GM12878 (cell line): ENCODE measurements around the gene CD101. TPM values are rescaled to one million over a fixed set of nuclear protein-coding genes. Genes with fewer than 3 reads are reported as not detected.
A peak's percentile ranks its signal among the peaks of the same experiment; 100 is the strongest.

Experiments used
- ATAC-seq: fragments of 200-7000 bp; cut with Tn5 transposase; 3 replicates; pipeline ENCODE4 v1.9.1; 2020; ENCODE audit warnings: mild to moderate bottlenecking, moderate library complexity
- BruUV-seq: library from RNA; stranded (reverse); fragments of 400-500 nt; replicated peaks from 2 replicates; lab custom pipeline; 2021; lab: Mats Ljungman, UMichigan
- CTCF ChIA-PET: fragments of 300-600 bp; sonication (Branson Sonifier 250); formaldehyde crosslinking; extraction: SDS; loops from one replicate; lab custom pipeline; 2021; ENCODE audit warnings: inconsistent platforms; lab: Yijun Ruan, JAX
- POLR2A ChIA-PET: fragments of 350-600 bp; formaldehyde crosslinking; extraction: SDS; loops from one replicate; lab custom pipeline; 2021; ENCODE audit warnings: inconsistent platforms; lab: Charles Lee
- RAD21 ChIA-PET: fragments of 300-600 bp; sonication (Branson Sonifier 250); formaldehyde crosslinking; loops from one replicate; lab custom pipeline; 2023; ENCODE audit warnings: antibody characterized with exemption; ENCODE audit not compliant: unreplicated experiment; lab: Charles Lee
- SMC1A ChIA-PET: fragments of 300-600 bp; sonication (Branson Sonifier 250); formaldehyde crosslinking; loops from one replicate; lab custom pipeline; 2023; ENCODE audit not compliant: unreplicated experiment, uncharacterized antibody; lab: Charles Lee
- DNase-seq: peaks from one replicate; pipeline ENCODE4 v3.0.0-alpha.2; 2011; ENCODE audit warnings: low read depth, low spot score
- FAIRE-seq: peaks from 3 replicates; lab custom pipeline; 2011; peaks lifted over from hg19 to GRCh38; lab: Jason Lieb, UNC
- H2AFZ ChIP-seq: 2 replicates; pipeline ENCODE4 v1.6.0; 2011; ENCODE audit warnings: low read depth, low read length, control low read depth; ENCODE audit not compliant: control insufficient read depth
- H3K27ac ChIP-seq: 2 replicates; pipeline ENCODE4 v1.5.1; 2011; ENCODE audit warnings: control low read depth; ENCODE audit not compliant: control insufficient read depth, insufficient read depth
- H3K27me3 ChIP-seq, 2 experiments: replicated peaks in 1 of 2; 2 replicates each; pipeline versions ENCODE4 v1.6.0 to v1.6.1; 2011; ENCODE audit warnings: low read length in 1 of 2; ENCODE audit not compliant: control insufficient read depth in 2 of 2, insufficient read depth in 2 of 2
- H3K36me3 ChIP-seq, 2 experiments: 2 replicates each; pipeline ENCODE4 v1.5.1; 2011; ENCODE audit warnings: low read length in 1 of 2; ENCODE audit not compliant: control insufficient read depth in 2 of 2, insufficient read depth in 2 of 2
- H3K4me1 ChIP-seq: 2 replicates; pipeline ENCODE4 v1.6.1; 2011; ENCODE audit warnings: mild to moderate bottlenecking, low read length, moderate library complexity, mixed read lengths; ENCODE audit not compliant: control insufficient read depth, insufficient read depth
- H3K4me2 ChIP-seq: 2 replicates; pipeline ENCODE4 v1.6.0; 2011; ENCODE audit warnings: control low read depth; ENCODE audit not compliant: control insufficient read depth, insufficient read depth
- H3K4me3 ChIP-seq: fragments of 200-600 bp; sonication (generic); 2 replicates; pipeline ENCODE4 v1.5.1; 2016
- H3K79me2 ChIP-seq: 2 replicates; pipeline ENCODE4 v1.6.0; 2011; ENCODE audit warnings: low read length; ENCODE audit not compliant: control insufficient read depth, insufficient read depth
- H3K9ac ChIP-seq: 2 replicates; pipeline ENCODE4 v1.8.0; 2011; ENCODE audit warnings: low read length, control low read depth, mixed read lengths; ENCODE audit not compliant: control insufficient read depth, insufficient read depth
- H3K9me3 ChIP-seq: replicated peaks from 3 replicates; pipeline ENCODE4 v1.5.1; 2011; ENCODE audit warnings: mild to moderate bottlenecking, low read length; ENCODE audit not compliant: control insufficient read depth, insufficient read depth
- H4K20me1 ChIP-seq: 2 replicates; pipeline ENCODE4 v1.6.0; 2011; ENCODE audit not compliant: control insufficient read depth, insufficient read depth
- ATF2 ChIP-seq: IDR thresholded peaks from 2 replicates; pipeline ENCODE4 v1.6.1; 2012; ENCODE audit warnings: low read length, inconsistent platforms
- BHLHE40 ChIP-seq, 2 experiments: fragments of 450-650 bp in 1 of 2; IDR thresholded peaks; 2 replicates each; pipeline ENCODE4 v1.6.1; 2011 to 2017; ENCODE audit warnings: low read depth in 2 of 2, borderline replicate concordance in 1 of 2, improper control_type of control experiment in 1 of 2, low read length in 1 of 2, mild to moderate bottlenecking in 1 of 2
- CBX3 ChIP-seq: fragments of 200-600 bp; sonication (generic); IDR thresholded peaks from 2 replicates; pipeline ENCODE4 v1.6.1; 2016; ENCODE audit warnings: low read depth, borderline replicate concordance
- CREB1 ChIP-seq: IDR thresholded peaks from 2 replicates; pipeline ENCODE4 v1.6.1; 2012; ENCODE audit warnings: low read depth, mild to moderate bottlenecking, inconsistent platforms
- CUX1 ChIP-seq: IDR thresholded peaks from 2 replicates; pipeline ENCODE4 v1.6.1; 2012; ENCODE audit warnings: improper control_type of control experiment, low read depth, low read length; ENCODE audit not compliant: insufficient replicate concordance
- FOXM1 ChIP-seq: IDR thresholded peaks from 2 replicates; pipeline ENCODE4 v1.6.1; 2012; ENCODE audit warnings: low read depth, mild to moderate bottlenecking, inconsistent platforms, low read length, moderate library complexity
- GABPA ChIP-seq: IDR thresholded peaks from 2 replicates; pipeline ENCODE4 v1.6.1; 2014; ENCODE audit warnings: antibody characterized with exemption, low read depth, mild to moderate bottlenecking, inconsistent platforms
- HDAC2 ChIP-seq: fragments of 200-600 bp; sonication (generic); IDR thresholded peaks from 2 replicates; pipeline ENCODE4 v1.6.1; 2017
- HDGF ChIP-seq: fragments of 450-650 bp; IDR thresholded peaks from 2 replicates; pipeline ENCODE4 v1.6.1; 2016; ENCODE audit warnings: antibody characterized with exemption
- IKZF1 ChIP-seq: fragments of 450-650 bp; conservative IDR thresholded peaks from 2 replicates; pipeline ENCODE4 v1.6.1; 2017; ENCODE audit warnings: antibody characterized with exemption, mild to moderate bottlenecking
- MTA2 ChIP-seq: fragments of 450-650 bp; IDR thresholded peaks from 2 replicates; pipeline ENCODE4 v1.6.1; 2016; ENCODE audit warnings: low read depth, mild to moderate bottlenecking, moderate library complexity
- PKNOX1 ChIP-seq: fragments of 450-650 bp; IDR thresholded peaks from 2 replicates; pipeline ENCODE4 v1.6.1; 2016; ENCODE audit warnings: mild to moderate bottlenecking
- SPI1 ChIP-seq: IDR thresholded peaks from 2 replicates; pipeline ENCODE4 v1.6.1; 2011; ENCODE audit warnings: low read depth, mild to moderate bottlenecking, low read length, moderate library complexity, borderline replicate concordance; ENCODE audit not compliant: insufficient read depth
- STAT3 ChIP-seq: IDR thresholded peaks from 2 replicates; pipeline ENCODE4 v1.6.1; 2011; ENCODE audit warnings: low read depth, low read length, improper control_type of control experiment
- WGBS: methylation state at CpG from one replicate; pipeline ENCODE4 v1.1.6; 2016; ENCODE audit warnings: low lambda C conversion rate; ENCODE audit not compliant: insufficient replicate concordance, insufficient coverage; ENCODE audit errors: missing lambda C conversion rate; 5-methylcytosine and 5-hydroxymethylcytosine counted together
- in situ Hi-C: fragments of 300-500 bp; cut with MboI; formaldehyde crosslinking; loops from 9 replicates; pipeline ENCODE4 v1.14.3; 2018; ENCODE audit warnings: mixed read lengths
- intact Hi-C: fragments of 100-400 bp; cut with micrococcal nuclease; formaldehyde crosslinking; loops from one replicate; pipeline ENCODE4 v1.14.2; 2022; ENCODE audit not compliant: unreplicated experiment
- polyA plus RNA-seq, 11 experiments: library from polyadenylated mRNA; depleted of rRNA in 4 of 11; unstranded in 6 of 11; stranded (reverse) in 5 of 11; fragments of >200 nt; fragmentation: Nextera tagmentation in 4 of 11; fragmentation: Illumina TruSeq in 1 of 11; extraction: Ambion mirVana in 4 of 11; extraction: Trizol in 1 of 11; gene quantifications; 1 replicate in 1 of 11; 2 replicates in 10 of 11; pipeline versions ENCODE4 v1.2.1 to v1.2.3, GENCODE V29; 2011 to 2016; ENCODE audit warnings: inconsistent platforms in 2 of 11, missing spikeins in 2 of 11, low read depth in 1 of 11
- total RNA-seq, 4 experiments: library from RNA; depleted of rRNA in 3 of 4; stranded (reverse); fragments of >200 nt in 3 of 4; fragmentation: Illumina TruSeq in 1 of 4; extraction: Trizol in 1 of 4; gene quantifications; 2 replicates each; pipeline versions ENCODE4 v1.2.1 to v1.2.3, GENCODE V29; 2013 to 2021

The CD101 gene
- total and polyA plus RNA-seq, 10 of the 15 experiments (the other 5 are each of a cell fraction or from before 2014, with no cell fraction given), result 0.56 to 7.9 (median 2.9) TPM

GRCh38 chr1:117003223-117003875, 1.8 kb downstream of the CD101 start:
- Histone ChIP-seq H3K4me1 (peaks cover 20% of the 10 kb centered on the region), H3K9me3 (no peaks in the 10 kb centered on the region), H3K4me3 (no peak overlapping the region), H2AFZ (no peak overlapping the region), H3K9ac (no peak overlapping the region), H3K27me3 (no peaks in the 10 kb centered on the region), H3K36me3 (no peaks in the 10 kb centered on the region), H3K79me2 (no peaks in the 10 kb centered on the region), H3K4me2 (no peak overlapping the region), H4K20me1 (no peaks in the 10 kb centered on the region), H3K27ac (no peak overlapping the region)
- ATAC-seq, result peak; percentile 8; the same call in 2 of the 3 replicates
- in situ Hi-C loops (no loop called here), intact Hi-C loops (loop anchor here (5.0 kb wide), 1 partner anchor 176 kb away; no protein-coding TSS in a partner anchor)
- no peak for TF ChIP-seq STAT3
- TF ChIP-seq HDGF, result 0 out of 2 replicates have a peak, but pooled peaks have one; percentile 24
- TF ChIP-seq SPI1, result peak; percentile 15; the same call in 1 of the 2 replicates
- peak; percentile 27 for TF ChIP-seq MTA2
- no peak for TF ChIP-seq ATF2
- no peak for TF ChIP-seq GABPA
- TF ChIP-seq IKZF1, result peak; percentile 31; the same call in 1 of the 2 replicates
- TF ChIP-seq FOXM1, result no peak
- TF ChIP-seq CUX1, result no peak
- no peak for TF ChIP-seq CBX3
- TF ChIP-seq CREB1, result no peak
- TF ChIP-seq PKNOX1, result peak; percentile 20; the same call in 1 of the 2 replicates
- TF ChIP-seq HDAC2, result no peak
- TF ChIP-seq BHLHE40 (IDR thresholded peaks at IDR 0.05; ENCODE audit: borderline replicate concordance in 1 of 2, low read depth in 2 of 2, low read length in 1 of 2), result no peak
- ChIA-PET RAD21 (interaction anchor here (0.6 to 2.5 kb wide), 11 partner anchors 12 to 331 kb away, joined by 3 to 15 read pairs (median 5); partner anchors contain the start of gene TTF2), POLR2A (interaction anchor here (0.9 to 1.0 kb wide), 2 partner anchors 8 to 11 kb away, joined by 3 to 6 read pairs; no protein-coding TSS in a partner anchor), CTCF (interaction anchor here (1.3 to 2.4 kb wide), 10 partner anchors 11 to 266 kb away, joined by 3 to 9 read pairs (median 4); no protein-coding TSS in a partner anchor), SMC1A (interaction anchor here (0.6 to 4.0 kb wide), 20 partner anchors 7 to 429 kb away, joined by 3 to 18 read pairs (median 5); no protein-coding TSS in a partner anchor)
- no peak for FAIRE-seq
- 100% methylated on average over 2 of the region's 2 CpGs for WGBS
- no TSS peak for BruUV-seq
- no peak for DNase-seq
